Activated CD4-positive, alpha-beta memory T cell treated with anti-CD3 and anti-CD28 coated beads for 36 hours (primary cell): ENCODE measurements around the gene PTPRN2. TPM values are rescaled to one million over a fixed set of nuclear protein-coding genes. Genes with fewer than 3 reads are reported as not detected.
"Not testable (repeated sequence)": the region's sequence is repeated elsewhere in the genome, so short reads cannot be mapped to it uniquely, and the experiment has no call there.

Source experiments
- CTCF ChIA-PET: fragments of 350-600 bp; sonication (Branson Sonifier 250); formaldehyde crosslinking; loops from one replicate; lab custom pipeline; 2021; ENCODE audit warnings: antibody characterized with exemption, inconsistent platforms; lab: Charles Lee
- POLR2A ChIA-PET: fragments of 350-600 bp; sonication (Branson Sonifier 250); formaldehyde crosslinking; loops from one replicate; lab custom pipeline; 2021; ENCODE audit warnings: antibody characterized with exemption; lab: Charles Lee
- DNase-seq: peaks from one replicate; pipeline ENCODE4 v3.0.0-alpha.2; 2020
- H3K27ac Mint-ChIP-seq: one replicate; pipeline ENCODE4 v1.8.0; 2021; ENCODE audit warnings: mixed read lengths
- H3K27me3 Mint-ChIP-seq: one replicate; pipeline ENCODE4 v1.8.0; 2021; ENCODE audit warnings: mixed read lengths
- H3K36me3 Mint-ChIP-seq: one replicate; pipeline ENCODE4 v1.8.0; 2021; ENCODE audit warnings: mixed read lengths
- H3K4me1 Mint-ChIP-seq: one replicate; pipeline ENCODE4 v1.8.0; 2021; ENCODE audit warnings: low read depth, mixed read lengths
- H3K4me3 Mint-ChIP-seq: one replicate; pipeline ENCODE4 v1.8.0; 2021; ENCODE audit warnings: mild to moderate bottlenecking, mixed read lengths
- H3K9me3 Mint-ChIP-seq: one replicate; pipeline ENCODE4 v1.8.0; 2021; ENCODE audit warnings: mixed read lengths
- intact Hi-C: fragments of 100-400 bp; cut with micrococcal nuclease; formaldehyde crosslinking; loops from one replicate; pipeline ENCODE4 v1.15.1; 2023
- total RNA-seq, 2 experiments: library from RNA; stranded (reverse); gene quantifications; one replicate each; pipeline ENCODE4 v1.2.3, GENCODE V29; 2021

Gene PTPRN2
- total RNA-seq, 2 experiments from 2014 or later = 0.51 to 0.64 TPM

- H3K4me1 Mint-ChIP-seq = no peaks in the 10 kb centered on the region
- H3K4me3 Mint-ChIP-seq = no peak overlapping the region
- H3K27ac Mint-ChIP-seq = no peak overlapping the region
- CTCF ChIA-PET = no interaction called here
- intact Hi-C loops = no loop called here
- H3K9me3 Mint-ChIP-seq = no peaks in the 10 kb centered on the region
- POLR2A ChIA-PET = no interaction called here
- H3K36me3 Mint-ChIP-seq = no peaks in the 10 kb centered on the region
- DNase-seq = no peak
- H3K27me3 Mint-ChIP-seq = no peaks in the 10 kb centered on the region
These were observed 176.9 kb downstream of the PTPRN2 start for GRCh38 chr7:158410720-158411119.

DNA sequence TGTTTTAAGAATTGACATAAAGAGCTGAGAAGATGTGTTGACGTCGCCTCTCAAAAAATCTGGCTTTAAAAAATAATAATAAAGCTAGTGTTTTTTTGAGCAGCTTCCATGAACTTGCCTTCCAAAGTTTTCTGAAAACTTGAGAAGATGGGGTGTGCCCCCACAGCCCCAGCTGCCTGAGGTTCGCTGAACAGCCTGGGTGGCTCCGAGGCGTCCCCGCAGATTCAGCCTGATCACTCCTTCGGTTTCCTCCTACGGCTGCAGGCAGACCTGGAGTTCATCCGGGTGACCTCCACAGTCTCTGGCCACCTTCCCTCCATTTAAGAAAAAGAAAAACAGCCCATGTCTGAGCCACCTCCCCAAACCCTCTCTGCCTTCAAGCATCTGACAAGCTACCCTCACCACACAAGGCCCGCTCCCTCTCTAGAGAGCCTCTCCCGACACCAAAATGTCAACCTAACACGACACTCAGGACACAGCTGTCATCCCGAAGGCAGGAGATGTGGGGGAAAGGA lies 177.8 kb downstream of the PTPRN2 start:
- POLR2A ChIA-PET = no interaction called here
- CTCF ChIA-PET = interaction anchor here (0.5 kb wide), 1 partner anchor 87 kb away, joined by 3 read pairs; no protein-coding TSS in a partner anchor

GRCh38 chr7:158409120-158409519 lies 178.5 kb downstream of the PTPRN2 start:
- H3K9me3 Mint-ChIP-seq = no peaks in the 10 kb centered on the region
- ChIA-PET POLR2A (no interaction called here), CTCF (no interaction called here)
- H3K4me1 Mint-ChIP-seq = no peaks in the 10 kb centered on the region
- H3K27ac Mint-ChIP-seq = no peak overlapping the region
- no peak for DNase-seq
- no peak overlapping the region for H3K4me3 Mint-ChIP-seq
- no peaks in the 10 kb centered on the region for H3K36me3 Mint-ChIP-seq
- no peaks in the 10 kb centered on the region for H3K27me3 Mint-ChIP-seq
- intact Hi-C loops = no loop called here

More for the DNA sequence above, 177.8 kb downstream of the PTPRN2 start:
- Mint-ChIP-seq H3K9me3 (no peaks in the 10 kb centered on the region), H3K27ac (no peak overlapping the region), H3K36me3 (no peaks in the 10 kb centered on the region), H3K4me1 (no peaks in the 10 kb centered on the region), H3K4me3 (no peak overlapping the region), H3K27me3 (no peaks in the 10 kb centered on the region)
- DNase-seq = no peak
- intact Hi-C loops = no loop called here

DNA sequence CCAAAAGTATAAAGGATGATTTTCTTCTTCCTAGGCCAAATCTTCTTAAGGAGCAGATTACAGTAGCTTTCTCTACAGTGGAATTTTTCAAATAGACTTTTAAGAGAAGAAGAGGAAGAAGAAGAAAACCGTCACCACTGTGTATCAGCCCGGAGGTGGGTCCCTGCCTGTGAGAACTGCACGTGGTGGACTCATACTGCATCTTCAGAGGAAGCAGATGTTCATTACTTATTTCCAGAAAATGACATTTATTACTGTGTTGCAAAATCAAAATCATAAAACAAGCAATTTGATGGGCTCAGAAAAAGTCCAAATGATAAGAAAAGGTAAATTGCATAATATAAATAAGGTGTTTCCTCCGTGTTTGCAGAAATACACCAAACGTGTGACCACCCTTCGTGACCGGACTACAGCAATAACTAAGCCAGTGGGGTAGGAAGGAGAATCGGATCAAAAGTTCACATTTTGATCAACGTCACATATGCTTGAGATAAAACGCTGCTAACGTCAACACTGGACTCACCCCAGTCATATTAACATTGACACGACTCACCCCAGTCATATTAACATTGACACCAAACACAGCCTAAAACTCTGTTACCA lies 179.2 kb downstream of the PTPRN2 start:
- CTCF ChIA-PET = no interaction called here
- POLR2A ChIA-PET = no interaction called here
- no peak overlapping the region for H3K4me3 Mint-ChIP-seq
- H3K27me3 Mint-ChIP-seq = no peaks in the 10 kb centered on the region
- intact Hi-C loops = no loop called here
- H3K36me3 Mint-ChIP-seq = no peaks in the 10 kb centered on the region
- H3K27ac Mint-ChIP-seq = no peak overlapping the region
- H3K4me1 Mint-ChIP-seq = no peaks in the 10 kb centered on the region
- H3K9me3 Mint-ChIP-seq = no peaks in the 10 kb centered on the region
- DNase-seq = no peak

DNA sequence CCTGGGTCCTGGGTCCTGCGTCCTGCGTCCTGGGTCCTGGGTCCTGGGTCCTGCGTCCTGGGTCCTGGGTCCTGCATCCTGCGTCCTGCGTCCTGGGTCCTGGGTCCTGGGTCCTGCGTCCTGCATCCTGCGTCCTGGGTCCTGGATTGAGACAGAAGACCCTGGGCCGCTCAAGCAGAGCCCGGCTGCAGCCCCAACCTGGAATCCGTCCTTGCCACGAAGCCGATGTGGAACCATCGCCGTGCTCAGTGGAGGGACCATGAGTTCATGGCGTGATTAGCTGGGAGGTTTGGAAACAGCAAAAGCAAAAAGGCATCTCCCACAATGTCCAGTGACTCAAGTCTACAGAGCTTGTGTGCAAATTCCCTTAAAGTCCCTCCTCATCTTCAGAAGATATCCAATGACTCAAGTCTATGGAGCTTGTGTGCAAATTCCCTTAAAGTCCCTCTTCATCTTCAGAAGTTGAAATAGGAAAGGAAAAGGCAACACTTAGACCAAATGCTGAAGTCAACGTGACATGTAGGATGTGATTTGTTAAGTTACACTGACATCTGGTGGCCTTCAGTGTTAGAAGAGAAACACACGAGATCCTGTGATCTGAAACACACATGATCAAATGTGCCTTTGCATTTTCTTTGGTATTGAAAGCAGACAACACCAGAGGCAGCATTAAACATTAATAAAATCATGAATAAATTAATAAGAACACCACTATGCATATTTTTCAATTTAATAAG lies 179.9 kb downstream of the PTPRN2 start:
- Mint-ChIP-seq H3K4me1 (no peaks in the 10 kb centered on the region), H3K4me3 (no peak overlapping the region), H3K36me3 (no peaks in the 10 kb centered on the region), H3K27ac (no peak overlapping the region), H3K27me3 (no peaks in the 10 kb centered on the region), H3K9me3 (no peaks in the 10 kb centered on the region)
- POLR2A ChIA-PET = no interaction called here
- DNase-seq = no peak
- intact Hi-C loops = no loop called here
- CTCF ChIA-PET = no interaction called here

DNA sequence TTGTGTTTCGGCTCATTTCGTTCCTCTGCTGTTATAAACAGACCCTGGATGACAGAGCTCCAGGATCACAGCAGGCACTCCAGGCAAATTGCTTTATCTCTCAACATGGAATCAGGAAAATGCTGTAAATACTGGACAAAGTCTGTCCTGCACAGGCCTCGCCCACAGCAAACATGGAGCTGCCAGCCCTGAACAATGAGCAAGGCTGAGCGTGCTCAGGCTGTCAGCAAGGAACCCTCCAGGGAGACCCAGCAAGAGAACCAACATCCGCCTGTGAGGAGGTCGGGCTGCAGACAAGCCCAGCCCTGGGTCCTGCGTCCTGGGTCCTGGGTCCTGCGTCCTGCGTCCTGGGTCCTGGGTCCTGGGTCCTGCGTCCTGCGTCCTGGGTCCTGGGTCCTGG lies 180.8 kb downstream of the PTPRN2 start:
- Mint-ChIP-seq H3K27me3 (no peaks in the 10 kb centered on the region), H3K9me3 (no peaks in the 10 kb centered on the region), H3K36me3 (no peaks in the 10 kb centered on the region), H3K4me3 (no peak overlapping the region), H3K27ac (no peak overlapping the region), H3K4me1 (no peaks in the 10 kb centered on the region)
- ChIA-PET POLR2A (no interaction called here), CTCF (no interaction called here)
- intact Hi-C loops = no loop called here
- no peak for DNase-seq

- no peak for DNase-seq
- POLR2A ChIA-PET = no interaction called here
- intact Hi-C loops = no loop called here
- H3K4me3 Mint-ChIP-seq = no peak overlapping the region
- peaks cover 2% of the 10 kb centered on the region for H3K27me3 Mint-ChIP-seq
- CTCF ChIA-PET = no interaction called here
- H3K36me3 Mint-ChIP-seq = no peaks in the 10 kb centered on the region
- no peaks in the 10 kb centered on the region for H3K4me1 Mint-ChIP-seq
- no peaks in the 10 kb centered on the region for H3K9me3 Mint-ChIP-seq
- no peak overlapping the region for H3K27ac Mint-ChIP-seq
These were observed 181.3 kb downstream of the PTPRN2 start for GRCh38 chr7:158406364-158406763.

GRCh38 chr7:158405771-158406170 lies 181.9 kb downstream of the PTPRN2 start:
- H3K4me3 Mint-ChIP-seq, CTCF ChIA-PET, intact Hi-C loops, H3K36me3 Mint-ChIP-seq, H3K4me1 Mint-ChIP-seq, H3K27ac Mint-ChIP-seq, POLR2A ChIA-PET, DNase-seq, H3K9me3 Mint-ChIP-seq, H3K27me3 Mint-ChIP-seq: not testable (repeated sequence)

DNA sequence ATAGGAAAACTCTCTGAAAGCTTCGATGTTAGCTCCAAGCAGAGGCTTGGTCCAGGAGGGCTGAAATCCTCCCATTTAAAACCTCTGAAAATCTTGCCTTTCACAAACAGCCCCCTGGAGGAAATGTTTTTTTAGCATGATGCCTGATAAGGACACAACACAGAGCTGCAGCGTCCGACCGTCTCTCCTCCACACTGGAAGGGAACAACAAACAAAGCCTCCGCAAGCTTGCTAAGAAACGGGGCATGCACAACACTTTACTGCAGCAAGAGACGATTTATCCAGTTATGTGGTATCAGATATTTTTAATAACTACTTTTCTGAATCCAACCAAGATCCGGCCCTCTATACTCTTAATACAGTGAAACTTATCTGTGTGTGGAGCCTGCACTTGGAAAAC lies 182.3 kb downstream of the PTPRN2 start:
- intact Hi-C loops = no loop called here
- ChIA-PET POLR2A (no interaction called here), CTCF (no interaction called here)
- no peak for DNase-seq
- Mint-ChIP-seq H3K36me3 (no peaks in the 10 kb centered on the region), H3K4me1 (no peaks in the 10 kb centered on the region), H3K27me3 (peaks cover 2% of the 10 kb centered on the region), H3K9me3 (no peaks in the 10 kb centered on the region), H3K4me3 (no peak overlapping the region), H3K27ac (no peak overlapping the region)

- DNase-seq = no peak
- no peak overlapping the region for H3K27ac Mint-ChIP-seq
- H3K27me3 Mint-ChIP-seq = peaks cover 2% of the 10 kb centered on the region
- CTCF ChIA-PET = interaction anchor here (0.6 kb wide), 1 partner anchor 29 kb away, joined by 3 read pairs; no protein-coding TSS in a partner anchor
- intact Hi-C loops = no loop called here
- POLR2A ChIA-PET = no interaction called here
- H3K4me1 Mint-ChIP-seq = no peaks in the 10 kb centered on the region
- no peak overlapping the region for H3K4me3 Mint-ChIP-seq
- H3K36me3 Mint-ChIP-seq = no peaks in the 10 kb centered on the region
- H3K9me3 Mint-ChIP-seq = no peaks in the 10 kb centered on the region
These were observed 183.4 kb downstream of the PTPRN2 start for GRCh38 chr7:158404031-158404761.

GRCh38 chr7:158403013-158403821 lies 184.4 kb downstream of the PTPRN2 start:
- no peak overlapping the region for H3K27ac Mint-ChIP-seq
- intact Hi-C loops = no loop called here
- peaks cover 7% of the 10 kb centered on the region for H3K9me3 Mint-ChIP-seq
- no peaks in the 10 kb centered on the region for H3K36me3 Mint-ChIP-seq
- no peaks in the 10 kb centered on the region for H3K4me1 Mint-ChIP-seq
- peaks cover 2% of the 10 kb centered on the region for H3K27me3 Mint-ChIP-seq
- H3K4me3 Mint-ChIP-seq = no peak overlapping the region
- CTCF ChIA-PET = no interaction called here
- POLR2A ChIA-PET = no interaction called here
- DNase-seq = no peak

- H3K9me3 Mint-ChIP-seq = peaks cover 7% of the 10 kb centered on the region
- peaks cover 2% of the 10 kb centered on the region for H3K27me3 Mint-ChIP-seq
- H3K27ac Mint-ChIP-seq = no peak overlapping the region
- no peaks in the 10 kb centered on the region for H3K36me3 Mint-ChIP-seq
- CTCF ChIA-PET = no interaction called here
- DNase-seq = no peak
- intact Hi-C loops = no loop called here
- H3K4me1 Mint-ChIP-seq = no peaks in the 10 kb centered on the region
- H3K4me3 Mint-ChIP-seq = no peak overlapping the region
- POLR2A ChIA-PET = no interaction called here
These were observed 185.2 kb downstream of the PTPRN2 start for GRCh38 chr7:158402471-158402870.
